Bronchial epithelial cell (primary cell): ENCODE data around the gene CHN2. TPM values are rescaled to one million over a fixed set of nuclear protein-coding genes. Genes with fewer than 3 reads are reported as not detected.

Source experiments
- DNase-seq: peaks from one replicate; pipeline ENCODE4 v3.0.0-alpha.2; 2010; ENCODE audit warnings: low read depth
- FAIRE-seq: peaks from 2 replicates; lab custom pipeline; 2011; peaks lifted over from hg19 to GRCh38; lab: Jason Lieb, UNC
- H3K27me3 ChIP-seq: 2 replicates; pipeline ENCODE4 v1.5.1; 2011; ENCODE audit warnings: low read length; ENCODE audit not compliant: control insufficient read depth, insufficient read depth
- H3K36me3 ChIP-seq: 2 replicates; pipeline ENCODE4 v1.5.1; 2011; ENCODE audit warnings: low read length; ENCODE audit not compliant: control insufficient read depth, insufficient read depth
- H3K4me3 ChIP-seq: 2 replicates; pipeline ENCODE4 v1.5.1; 2011; ENCODE audit warnings: mild to moderate bottlenecking, low read depth, low read length, control low read depth
- CTCF ChIP-seq: IDR thresholded peaks from 2 replicates; pipeline ENCODE4 v1.5.1; 2011; ENCODE audit warnings: mild to moderate bottlenecking, moderate library complexity, low read length, control low read depth, inconsistent platforms; ENCODE audit not compliant: insufficient read depth, severe bottlenecking
- total RNA-seq: library from RNA; depleted of rRNA; stranded (reverse); fragments of >200 nt; gene quantifications from 2 replicates; pipeline ENCODE4 v1.2.1, GENCODE V29; 2014

CHN2 gene
- total RNA-seq = 0.53 TPM in 1 of 2 replicates, not detected in the other

- Histone ChIP-seq H3K27me3 (peaks cover 9% of the 10 kb centered on the region), H3K36me3 (no peaks in the 10 kb centered on the region), H3K4me3 (peak within 1 kb of the TSS; percentile 51)
- FAIRE-seq (no peak), DNase-seq (peak; percentile 11)
- TF ChIP-seq CTCF = no peak
Observed at GRCh38 chr7:29194594-29195427, at the start of gene CHN2. Gene CHN2 (plus strand): TSS chr7:29194775.

- Histone ChIP-seq H3K27me3 (peaks cover 19% of the 10 kb centered on the region), H3K36me3 (no peaks in the 10 kb centered on the region), H3K4me3 (no peak overlapping the region)
- FAIRE-seq = no peak
- no peak for TF ChIP-seq CTCF
- no peak for DNase-seq
Observed at GRCh38 chr7:29145553-29146056, 49.0 kb upstream of the CHN2 start.

GRCh38 chr7:29146057-29146706 is 48.4 kb upstream of the CHN2 start, which contains the start of gene CPVL:
Gene CPVL (minus strand): TSS chr7:29146537. CDS start chr7:29121061, 25,476 bp downstream.
- Histone ChIP-seq H3K27me3 (peaks cover 19% of the 10 kb centered on the region), H3K4me3 (no peak within 1 kb of the TSS), H3K36me3 (no peaks in the 10 kb centered on the region)
- DNase-seq = no peak
- FAIRE-seq = no peak
- no peak for TF ChIP-seq CTCF

GRCh38 chr7:29146888-29147609 is 47.5 kb upstream of the CHN2 start:
- no peak overlapping the region for H3K4me3 ChIP-seq
- DNase-seq (no peak), FAIRE-seq (no peak)
- TF ChIP-seq CTCF = no peak
- H3K27me3 ChIP-seq = peaks cover 19% of the 10 kb centered on the region
- no peaks in the 10 kb centered on the region for H3K36me3 ChIP-seq

- FAIRE-seq (no peak), DNase-seq (no peak)
- Histone ChIP-seq H3K36me3 (no peaks in the 10 kb centered on the region), H3K27me3 (peaks cover 19% of the 10 kb centered on the region), H3K4me3 (no peak overlapping the region)
- no peak for TF ChIP-seq CTCF
Observed at GRCh38 chr7:29147821-29148220, 46.8 kb upstream of the CHN2 start.
